Measurements from ENCODE around the gene UQCR11. TPM values are rescaled to one million over a fixed set of nuclear protein-coding genes. Genes with fewer than 3 reads are reported as not detected.
"Not testable (repeated sequence)": the region's sequence is repeated elsewhere in the genome, so short reads cannot be mapped to it uniquely, and the experiment has no call there.

Gene UQCR11
- total RNA-seq, 4 donors from 2014 or later, result 56.6 to 83.2 (median 64.6) TPM

DNA sequence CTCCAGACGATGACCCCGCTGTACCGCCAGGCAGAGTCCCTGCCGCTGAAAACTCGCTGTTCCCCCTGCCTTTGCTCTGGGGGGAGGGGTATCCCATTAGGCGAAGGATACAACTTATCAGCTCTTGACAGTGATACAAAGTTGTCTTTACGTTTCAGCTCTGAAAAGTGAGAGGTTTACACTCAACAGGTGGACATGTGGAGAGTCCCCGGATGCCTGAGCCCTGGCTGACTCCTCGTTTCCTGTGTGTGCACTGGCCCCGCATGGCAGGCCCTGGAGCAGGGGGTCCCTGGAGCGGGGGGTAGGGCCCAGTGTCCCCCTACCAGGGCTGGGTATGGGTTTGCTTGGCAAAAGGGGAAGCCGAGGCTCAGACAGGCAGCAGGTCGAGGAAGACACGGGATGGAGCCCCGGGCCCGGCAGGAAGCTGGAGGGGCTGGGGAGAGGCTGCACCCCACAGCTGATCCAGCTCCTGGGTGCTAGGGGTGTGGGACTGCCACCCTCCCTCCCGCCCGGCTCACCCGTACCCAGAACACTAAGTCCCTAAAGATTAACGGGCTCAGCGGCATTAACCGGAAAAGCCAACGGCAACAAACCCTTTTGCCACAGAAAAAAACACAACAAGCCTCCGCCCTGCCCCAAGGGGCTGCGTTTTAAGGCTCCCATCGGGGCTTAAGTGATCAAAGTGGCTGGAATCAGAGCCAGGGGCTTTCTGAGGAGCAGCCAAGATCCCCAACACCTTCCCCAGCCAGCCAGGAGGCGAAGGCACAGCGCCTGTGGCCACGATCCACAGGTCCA, 41.6 kb upstream of the UQCR11 start:
- TF ChIP-seq, protein P1, sequence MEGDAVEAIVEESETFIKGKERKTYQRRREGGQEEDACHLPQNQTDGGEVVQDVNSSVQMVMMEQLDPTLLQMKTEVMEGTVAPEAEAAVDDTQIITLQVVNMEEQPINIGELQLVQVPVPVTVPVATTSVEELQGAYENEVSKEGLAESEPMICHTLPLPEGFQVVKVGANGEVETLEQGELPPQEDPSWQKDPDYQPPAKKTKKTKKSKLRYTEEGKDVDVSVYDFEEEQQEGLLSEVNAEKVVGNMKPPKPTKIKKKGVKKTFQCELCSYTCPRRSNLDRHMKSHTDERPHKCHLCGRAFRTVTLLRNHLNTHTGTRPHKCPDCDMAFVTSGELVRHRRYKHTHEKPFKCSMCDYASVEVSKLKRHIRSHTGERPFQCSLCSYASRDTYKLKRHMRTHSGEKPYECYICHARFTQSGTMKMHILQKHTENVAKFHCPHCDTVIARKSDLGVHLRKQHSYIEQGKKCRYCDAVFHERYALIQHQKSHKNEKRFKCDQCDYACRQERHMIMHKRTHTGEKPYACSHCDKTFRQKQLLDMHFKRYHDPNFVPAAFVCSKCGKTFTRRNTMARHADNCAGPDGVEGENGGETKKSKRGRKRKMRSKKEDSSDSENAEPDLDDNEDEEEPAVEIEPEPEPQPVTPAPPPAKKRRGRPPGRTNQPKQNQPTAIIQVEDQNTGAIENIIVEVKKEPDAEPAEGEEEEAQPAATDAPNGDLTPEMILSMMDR (IDR thresholded peaks at IDR 0.05), result no peak
- ATAC-seq (ENCODE audit: low FRiP score) (no peak), DNase-seq (ENCODE audit: low spot score) (no peak)

- no peak for ATAC-seq (ENCODE audit: low FRiP score)
- no peak for DNase-seq (ENCODE audit: low spot score)
- TF ChIP-seq, protein P1 (IDR thresholded peaks at IDR 0.05), result no peak
These were observed 40.9 kb upstream of the UQCR11 start for GRCh38 chr19:1646149-1646548.

DNA sequence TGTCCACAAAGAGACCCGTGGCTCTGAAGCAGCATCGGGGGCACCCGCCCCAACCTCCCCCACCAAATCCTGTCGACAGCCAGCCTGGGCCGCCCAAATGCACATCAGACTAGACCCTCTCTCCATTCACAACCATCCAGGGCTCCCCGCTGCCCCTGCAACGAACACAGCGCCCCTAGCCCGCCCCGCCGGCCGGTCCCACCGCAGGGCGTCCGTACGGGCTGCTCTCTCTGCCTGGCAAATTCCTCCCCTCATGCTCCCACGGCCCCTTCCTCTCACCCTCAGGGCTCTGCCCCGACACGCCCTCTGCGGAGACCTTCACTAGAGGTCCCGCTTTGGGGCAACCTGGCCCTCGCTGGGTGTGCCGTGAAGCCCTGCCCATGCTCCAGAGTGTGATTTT, 40.0 kb upstream of the UQCR11 start:
- ATAC-seq (ENCODE audit: low FRiP score), result no peak
- TF ChIP-seq, protein P1 (IDR thresholded peaks at IDR 0.05), result no peak
- no peak for DNase-seq (ENCODE audit: low spot score)

GRCh38 chr19:1644070-1644469, 38.8 kb upstream of the UQCR11 start:
- TF ChIP-seq, protein P1 (IDR thresholded peaks at IDR 0.05), result no peak
- no peak for ATAC-seq (ENCODE audit: low FRiP score)
- DNase-seq (ENCODE audit: low spot score), result no peak

DNA sequence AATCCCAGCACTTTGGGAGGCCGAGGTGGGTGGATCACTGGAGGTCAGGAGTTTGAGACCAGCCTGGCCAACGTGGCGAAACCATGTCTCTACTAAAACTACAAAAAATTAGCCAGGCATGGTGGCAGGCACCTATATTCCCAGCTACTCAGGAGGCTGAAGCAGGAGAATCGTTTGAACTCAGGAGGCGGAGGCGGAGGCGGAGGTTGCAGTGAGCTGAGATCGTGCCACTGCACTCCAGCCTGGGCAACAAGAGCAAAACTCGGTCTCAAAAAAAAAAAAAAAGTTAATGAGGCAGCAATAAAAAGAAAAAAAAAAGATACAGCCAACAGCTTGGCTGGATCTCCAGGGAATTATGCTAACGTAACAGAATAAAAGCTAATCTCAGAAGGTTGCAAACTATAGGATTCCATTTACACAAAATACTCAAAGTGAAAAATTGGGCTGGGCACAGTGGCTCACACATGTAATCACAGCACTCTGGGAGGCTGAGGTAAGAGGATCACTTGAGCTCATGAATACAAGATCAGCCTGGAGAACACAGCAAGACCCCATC, 35.7 kb upstream of the UQCR11 start:
- not testable (repeated sequence) for ATAC-seq (ENCODE audit: low FRiP score); DNase-seq (ENCODE audit: low spot score)

DNA sequence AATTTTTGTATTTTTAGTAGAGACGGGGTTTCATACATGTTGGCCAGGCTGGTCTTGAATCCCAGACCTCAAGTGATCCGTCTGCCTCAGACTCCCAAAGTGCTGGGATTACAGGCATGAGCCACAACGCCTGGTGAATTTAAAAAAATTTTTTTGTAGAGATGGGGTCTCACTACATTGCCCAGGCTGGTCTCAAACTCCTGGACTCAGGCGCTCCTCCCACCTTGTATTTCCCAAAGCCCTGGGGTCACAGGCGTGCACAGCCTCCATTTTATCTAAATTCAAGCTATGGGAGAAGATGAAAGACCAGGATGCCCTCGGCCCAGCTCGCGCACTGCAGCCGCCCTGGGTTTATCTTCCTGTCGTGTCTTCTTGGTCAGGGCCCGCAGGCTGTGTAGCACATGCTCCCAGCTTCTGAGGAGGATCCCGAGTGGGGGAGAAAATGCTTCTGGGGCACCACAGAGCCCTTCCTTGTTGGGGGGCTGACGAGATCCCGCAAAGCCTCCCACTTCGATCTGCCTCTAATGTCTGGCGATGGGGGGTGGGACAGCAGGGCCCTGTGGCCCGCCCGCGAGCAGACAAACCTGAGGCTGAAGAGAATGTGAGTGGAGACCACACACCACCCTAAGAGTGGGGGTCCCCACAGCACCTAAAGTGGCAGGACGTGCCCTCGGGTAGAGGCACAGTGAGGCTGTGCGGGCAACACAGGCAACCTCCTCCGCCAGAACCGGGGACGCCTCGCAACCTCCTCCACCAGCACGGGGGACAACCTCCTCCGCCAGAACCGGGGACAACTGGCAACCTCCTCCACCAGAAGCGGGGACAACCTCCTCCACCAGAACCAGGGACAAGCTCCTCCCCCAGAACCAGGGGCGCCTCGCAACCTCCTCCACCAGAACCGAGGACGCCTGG, 31.3 kb upstream of the UQCR11 start:
- ATAC-seq (ENCODE audit: low FRiP score), result no peak
- TF ChIP-seq, protein P1 (IDR thresholded peaks at IDR 0.05), result no peak
- DNase-seq (ENCODE audit: low spot score), result no peak

GRCh38 chr19:1634938-1635243, 29.6 kb upstream of the UQCR11 start:
- TF ChIP-seq, protein P1 (IDR thresholded peaks at IDR 0.05), result no peak
- DNase-seq (ENCODE audit: low spot score) (no peak), ATAC-seq (ENCODE audit: low FRiP score) (no peak)

All from omental fat pad (tissue), 4 donors.